Osteocyte (in vitro differentiated cells): ENCODE data around the gene PDE4B. TPM values are rescaled to one million over a fixed set of nuclear protein-coding genes. Genes with fewer than 3 reads are reported as not detected.

Source experiments
- DNase-seq: peaks from one replicate; pipeline ENCODE4 v3.0.0; 2021; ENCODE audit warnings: mixed read lengths; ENCODE audit not compliant: unreplicated experiment; ENCODE audit errors: extremely low spot score
- H3K27ac Mint-ChIP-seq: one replicate; pipeline ENCODE4 v1.8.0; 2021; ENCODE audit warnings: mild to moderate bottlenecking, mixed read lengths; ENCODE audit not compliant: unreplicated experiment
- H3K27me3 Mint-ChIP-seq: one replicate; pipeline ENCODE4 v1.8.0; 2021; ENCODE audit warnings: mixed read lengths; ENCODE audit not compliant: unreplicated experiment
- H3K36me3 Mint-ChIP-seq: one replicate; pipeline ENCODE4 v1.8.0; 2021; ENCODE audit warnings: mixed read lengths; ENCODE audit not compliant: unreplicated experiment
- H3K4me1 Mint-ChIP-seq: one replicate; pipeline ENCODE4 v1.8.0; 2021; ENCODE audit warnings: mixed read lengths; ENCODE audit not compliant: unreplicated experiment
- H3K4me3 Mint-ChIP-seq: one replicate; pipeline ENCODE4 v1.8.0; 2021; ENCODE audit warnings: mild to moderate bottlenecking, moderate library complexity, mixed read lengths; ENCODE audit not compliant: unreplicated experiment
- H3K9me3 Mint-ChIP-seq: one replicate; pipeline ENCODE4 v1.8.0; 2021; ENCODE audit warnings: mixed read lengths; ENCODE audit not compliant: unreplicated experiment
- CTCF ChIP-seq: fragments of 200-600 bp; sonication (generic); IDR thresholded peaks from 2 replicates; pipeline ENCODE4 v1.5.0; 2021; ENCODE audit warnings: antibody characterized with exemption, mild to moderate bottlenecking, moderate library complexity
- total RNA-seq: library from RNA; stranded (reverse); gene quantifications from 2 replicates; pipeline ENCODE4 v1.2.1, GENCODE V29; 2021

Gene PDE4B
- total RNA-seq, 1 donor from 2014 or later: 53.1 TPM

- Mint-ChIP-seq H3K36me3 (no peaks in the 10 kb centered on the region), H3K27me3 (no peaks in the 10 kb centered on the region), H3K4me1 (peaks cover 14% of the 10 kb centered on the region), H3K9me3 (no peaks in the 10 kb centered on the region), H3K27ac (no peak overlapping the region), H3K4me3 (no peak overlapping the region)
- no peak for DNase-seq
- TF ChIP-seq CTCF: no peak
Observed at GRCh38 chr1:66245691-66246090, 453.0 kb downstream of the PDE4B start.

DNA sequence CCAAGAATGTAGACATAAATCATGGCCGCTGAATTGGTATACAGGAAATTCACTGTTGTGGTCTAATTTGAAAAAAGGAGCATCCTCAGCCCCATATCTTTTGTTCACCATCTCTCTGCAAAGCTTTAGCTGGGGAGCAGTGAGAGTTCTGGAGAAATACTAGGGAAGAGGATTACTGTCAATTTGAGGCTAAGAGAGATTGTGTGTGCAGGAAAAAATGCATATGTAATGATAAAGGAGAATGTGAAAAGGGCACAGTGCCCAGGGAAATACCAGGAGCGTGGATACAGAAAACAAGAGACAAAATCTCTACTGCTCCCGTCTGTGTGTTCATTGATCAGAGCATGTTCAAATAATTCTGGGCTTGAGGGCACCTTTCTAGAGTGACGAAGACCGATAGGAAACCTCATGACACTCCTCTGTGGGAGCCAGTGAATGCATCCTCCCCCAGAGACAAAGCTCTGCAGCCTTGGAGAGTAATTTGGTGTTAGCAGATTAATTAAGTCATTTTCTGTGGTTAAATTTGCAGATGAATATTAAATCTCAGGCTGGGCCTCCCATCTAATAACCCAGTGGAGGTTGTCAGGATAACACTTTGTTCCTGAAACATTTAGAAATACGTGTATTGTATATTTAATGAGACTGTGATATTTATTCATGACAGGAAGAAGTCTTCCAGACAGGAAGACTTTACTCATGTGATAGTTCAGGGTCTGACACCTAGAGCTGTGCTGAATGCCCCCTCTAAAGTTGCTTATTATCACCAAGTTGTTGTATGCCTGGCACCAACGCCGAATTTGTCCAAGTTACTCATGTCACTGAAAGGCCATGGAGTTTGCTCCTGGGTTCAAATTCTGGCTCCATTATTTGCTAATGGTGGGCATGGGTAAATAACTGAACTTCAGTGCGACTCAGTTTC lies 453.9 kb downstream of the PDE4B start:
- no peak for DNase-seq
- Mint-ChIP-seq H3K9me3 (no peaks in the 10 kb centered on the region), H3K27me3 (no peaks in the 10 kb centered on the region), H3K4me3 (no peak overlapping the region), H3K4me1 (peaks cover 14% of the 10 kb centered on the region), H3K36me3 (no peaks in the 10 kb centered on the region), H3K27ac (no peak overlapping the region)
- TF ChIP-seq CTCF: no peak

GRCh38 chr1:66247415-66248208 lies 454.9 kb downstream of the PDE4B start:
- H3K4me3 Mint-ChIP-seq: no peak overlapping the region
- no peaks in the 10 kb centered on the region for H3K27me3 Mint-ChIP-seq
- peak overlapping the region; percentile 74 for H3K27ac Mint-ChIP-seq
- no peaks in the 10 kb centered on the region for H3K9me3 Mint-ChIP-seq
- peaks cover 14% of the 10 kb centered on the region for H3K4me1 Mint-ChIP-seq
- DNase-seq: no peak
- no peaks in the 10 kb centered on the region for H3K36me3 Mint-ChIP-seq
- TF ChIP-seq CTCF: no peak

DNA sequence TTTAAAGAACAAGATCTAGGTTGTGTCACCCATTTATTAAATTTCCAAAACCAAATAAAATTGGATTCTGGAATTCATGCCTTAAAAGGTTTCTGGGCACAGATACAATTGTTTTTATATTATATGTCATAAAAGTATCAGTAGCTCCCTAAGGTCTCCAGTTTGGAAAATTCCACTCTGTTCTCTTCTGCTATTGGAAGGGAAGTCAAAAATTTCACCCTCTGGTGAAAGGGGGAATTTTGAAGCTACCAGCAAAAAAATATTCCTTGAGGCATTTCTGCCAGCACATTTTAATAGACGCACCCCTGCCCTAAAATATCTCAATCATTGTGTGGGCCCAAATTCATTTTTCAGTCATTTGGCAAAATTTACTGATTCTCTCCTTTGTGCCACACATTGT lies 455.6 kb downstream of the PDE4B start:
- no peaks in the 10 kb centered on the region for H3K36me3 Mint-ChIP-seq
- no peak overlapping the region for H3K4me3 Mint-ChIP-seq
- no peaks in the 10 kb centered on the region for H3K9me3 Mint-ChIP-seq
- no peak for TF ChIP-seq CTCF
- peaks cover 14% of the 10 kb centered on the region for H3K4me1 Mint-ChIP-seq
- H3K27me3 Mint-ChIP-seq: no peaks in the 10 kb centered on the region
- peak overlapping the region; percentile 74 for H3K27ac Mint-ChIP-seq
- DNase-seq: no peak

DNA sequence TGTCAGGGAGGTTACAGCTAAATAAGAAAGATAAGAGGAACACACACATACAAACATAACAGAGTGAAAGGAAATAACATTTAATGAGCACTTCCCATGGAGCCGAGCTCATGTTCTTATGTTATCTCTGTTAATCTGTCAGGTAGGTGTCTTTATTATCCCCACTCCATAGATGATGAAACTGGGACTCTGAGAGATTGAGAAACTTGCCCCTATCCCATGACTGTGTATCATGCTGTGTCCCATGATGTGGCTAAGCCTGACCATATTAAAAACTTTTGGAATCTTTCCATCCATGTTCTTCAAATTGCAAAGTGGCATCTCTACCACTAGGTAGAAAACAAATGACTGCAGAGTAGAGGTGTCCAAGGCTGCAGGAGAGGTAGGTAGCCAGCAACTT lies 456.1 kb downstream of the PDE4B start:
- H3K36me3 Mint-ChIP-seq: no peaks in the 10 kb centered on the region
- H3K27me3 Mint-ChIP-seq: no peaks in the 10 kb centered on the region
- no peaks in the 10 kb centered on the region for H3K9me3 Mint-ChIP-seq
- no peak overlapping the region for H3K4me3 Mint-ChIP-seq
- peak overlapping the region; percentile 17 for H3K27ac Mint-ChIP-seq
- no peak for TF ChIP-seq CTCF
- peaks cover 18% of the 10 kb centered on the region for H3K4me1 Mint-ChIP-seq
- no peak for DNase-seq
